Colon (tissue), 2 donors: Measurements from ENCODE around the gene FKBP3.
"Not testable (repeated sequence)": the region's sequence is repeated elsewhere in the genome, so short reads cannot be mapped to it uniquely, and the experiment has no call there.

Experiments used
- FAIRE-seq: peaks from 2 replicates; lab custom pipeline; 2012; peaks lifted over from hg19 to GRCh38; lab: Jason Lieb, UNC
- donor health status: control.
- donor health status: control.

FKBP3 gene

GRCh38 chr14:45112896-45113781, 21.1 kb downstream of the FKBP3 start:
- FAIRE-seq, result no peak

GRCh38 chr14:45104561-45104960, 29.7 kb downstream of the FKBP3 start:
- FAIRE-seq, result no peak

- no peak for FAIRE-seq
These were observed 30.5 kb downstream of the FKBP3 start for GRCh38 chr14:45103806-45104205.

- FAIRE-seq, result no peak
These were observed 38.1 kb downstream of the FKBP3 start for GRCh38 chr14:45096218-45096617.

GRCh38 chr14:45095143-45095542, 39.1 kb downstream of the FKBP3 start:
- FAIRE-seq, result no peak

- FAIRE-seq, result no peak
These were observed 40.0 kb downstream of the FKBP3 start for GRCh38 chr14:45094275-45094674.

- FAIRE-seq, result no peak
These were observed 42.6 kb downstream of the FKBP3 start for GRCh38 chr14:45091710-45092109.

- FAIRE-seq, result no peak
These were observed 44.5 kb downstream of the FKBP3 start for GRCh38 chr14:45089813-45090212.

GRCh38 chr14:45084946-45085346, 49.3 kb downstream of the FKBP3 start:
- no peak for FAIRE-seq

- FAIRE-seq, result no peak
These were observed 50.1 kb downstream of the FKBP3 start, which contains the start of gene PRPF39 for GRCh38 chr14:45083976-45084722. Gene PRPF39, plus strand, starts transcription at chr14:45084116. Its CDS starts 11,124 bp downstream, at chr14:45095240.

GRCh38 chr14:45083617-45083975, 50.7 kb downstream of the FKBP3 start:
- FAIRE-seq, result no peak

GRCh38 chr14:45082420-45082819, 51.9 kb downstream of the FKBP3 start:
- no peak for FAIRE-seq

- not testable (repeated sequence) for FAIRE-seq
These were observed 53.2 kb downstream of the FKBP3 start for GRCh38 chr14:45081096-45081495.

- FAIRE-seq, result not testable (repeated sequence)
These were observed 53.8 kb downstream of the FKBP3 start for GRCh38 chr14:45080416-45080968.

GRCh38 chr14:45078323-45078722, 56.0 kb downstream of the FKBP3 start:
- FAIRE-seq, result no peak

GRCh38 chr14:45073231-45073879, 60.9 kb downstream of the FKBP3 start:
- no peak for FAIRE-seq

GRCh38 chr14:45072126-45072525, 62.2 kb downstream of the FKBP3 start:
- FAIRE-seq, result no peak

- FAIRE-seq, result no peak
These were observed 64.1 kb downstream of the FKBP3 start for GRCh38 chr14:45070215-45070614.

GRCh38 chr14:45068396-45068795, 65.9 kb downstream of the FKBP3 start:
- no peak for FAIRE-seq

- no peak for FAIRE-seq
These were observed 67.6 kb downstream of the FKBP3 start for GRCh38 chr14:45066667-45067066.

- FAIRE-seq, result no peak
These were observed 68.3 kb downstream of the FKBP3 start for GRCh38 chr14:45065956-45066355.
